Measurements from ENCODE around the gene CTSH.

GRCh38 chr15:78921940-78922339 lies 22.9 kb downstream of the CTSH start:
- TF ChIP-seq POLR2AphosphoS5 (IDR thresholded peaks at IDR 0.05; ENCODE audit: borderline replicate concordance, low read depth, low read length): no peak
- no peak for TF ChIP-seq EZH2 (IDR thresholded peaks at IDR 0.05)

All from SK-N-MC (cell line).